DOHH2 (cell line): Measurements from ENCODE around the gene TYR.

Source experiments
- H3F3A ChIP-seq: fragments of 200-600 bp; sonication (generic), shearing (Covaris generic); 2 replicates; pipeline ENCODE4 v1.6.0; 2016; ENCODE audit warnings: antibody characterized with exemption, mild to moderate bottlenecking; ENCODE audit not compliant: control insufficient read depth, insufficient read depth
- H3K27ac ChIP-seq: fragments of 200-600 bp; sonication (generic); 2 replicates; pipeline ENCODE4 v1.5.1; 2014; ENCODE audit warnings: low read depth, mild to moderate bottlenecking, low read length, moderate library complexity
- H3K27me3 ChIP-seq: fragments of 200-600 bp; sonication (generic); 2 replicates; pipeline ENCODE4 v1.6.1; 2014; ENCODE audit warnings: mild to moderate bottlenecking, low read length, mixed read lengths; ENCODE audit not compliant: control insufficient read depth
- H3K36me3 ChIP-seq: fragments of 200-600 bp; sonication (generic); 2 replicates; pipeline ENCODE4 v1.6.1; 2014; ENCODE audit warnings: mild to moderate bottlenecking, low read length, moderate library complexity, mixed read lengths; ENCODE audit not compliant: control insufficient read depth
- H3K4me1 ChIP-seq: fragments of 200-600 bp; sonication (generic); 2 replicates; pipeline ENCODE4 v1.6.1; 2014; ENCODE audit warnings: mild to moderate bottlenecking, low read length, mixed read lengths; ENCODE audit not compliant: control insufficient read depth
- H3K4me2 ChIP-seq: fragments of 200-600 bp; sonication (generic); 2 replicates; pipeline ENCODE4 v1.6.0; 2014; ENCODE audit warnings: mild to moderate bottlenecking, low read length, moderate library complexity
- H3K4me3 ChIP-seq: fragments of 200-600 bp; sonication (generic); 2 replicates; pipeline ENCODE4 v1.5.1; 2014; ENCODE audit warnings: mild to moderate bottlenecking, low read length, mixed read lengths
- H3K79me2 ChIP-seq: fragments of 200-600 bp; sonication (generic); 2 replicates; pipeline ENCODE4 v1.6.1; 2014; ENCODE audit warnings: mild to moderate bottlenecking, low read length, mixed read lengths; ENCODE audit not compliant: control insufficient read depth
- H3K9me2 ChIP-seq: fragments of 200-600 bp; sonication (generic); replicated peaks from 2 replicates; pipeline ENCODE4 v1.6.1; 2014; ENCODE audit warnings: mild to moderate bottlenecking, low read length, mixed read lengths; ENCODE audit not compliant: control insufficient read depth
- H3K9me3 ChIP-seq: fragments of 200-600 bp; sonication (generic); 2 replicates; pipeline ENCODE4 v1.6.1; 2014; ENCODE audit warnings: antibody characterized with exemption, low read length, mixed read lengths; ENCODE audit not compliant: control insufficient read depth, insufficient read depth
- H4K20me1 ChIP-seq: fragments of 200-600 bp; sonication (generic); 2 replicates; pipeline ENCODE4 v1.6.0; 2014; ENCODE audit warnings: low read depth, mild to moderate bottlenecking, antibody characterized with exemption, low read length, moderate library complexity; ENCODE audit not compliant: control insufficient read depth, insufficient read depth
- EZH2phosphoT487 ChIP-seq: fragments of 200-600 bp; sonication (generic); IDR thresholded peaks from 2 replicates; pipeline ENCODE4 v1.6.1; 2017; ENCODE audit warnings: borderline replicate concordance, mild to moderate bottlenecking, antibody characterized with exemption, low read length, moderate library complexity, mixed read lengths
- TF ChIP-seq, protein P1 (sequence below): fragments of 200-600 bp; sonication (generic); IDR thresholded peaks from one replicate; pipeline ENCODE4 v1.5.1; 2014; ENCODE audit warnings: antibody characterized with exemption, mild to moderate bottlenecking, low read depth, low read length; ENCODE audit not compliant: poor library complexity, severe bottlenecking

TYR gene

DNA sequence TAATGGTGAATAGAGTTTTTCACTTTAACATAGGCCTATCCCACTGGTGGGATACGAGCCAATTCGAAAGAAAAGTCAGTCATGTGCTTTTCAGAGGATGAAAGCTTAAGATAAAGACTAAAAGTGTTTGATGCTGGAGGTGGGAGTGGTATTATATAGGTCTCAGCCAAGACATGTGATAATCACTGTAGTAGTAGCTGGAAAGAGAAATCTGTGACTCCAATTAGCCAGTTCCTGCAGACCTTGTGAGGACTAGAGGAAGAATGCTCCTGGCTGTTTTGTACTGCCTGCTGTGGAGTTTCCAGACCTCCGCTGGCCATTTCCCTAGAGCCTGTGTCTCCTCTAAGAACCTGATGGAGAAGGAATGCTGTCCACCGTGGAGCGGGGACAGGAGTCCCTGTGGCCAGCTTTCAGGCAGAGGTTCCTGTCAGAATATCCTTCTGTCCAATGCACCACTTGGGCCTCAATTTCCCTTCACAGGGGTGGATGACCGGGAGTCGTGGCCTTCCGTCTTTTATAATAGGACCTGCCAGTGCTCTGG, at the start of gene TYR:
TYR (plus strand) TSS at position 185 of the 541 bp plus-strand sequence; CDS start at position 264, 79 bp downstream.
- Histone ChIP-seq H4K20me1 (no peaks in the 10 kb centered on the region), H3K9me3 (no peaks in the 10 kb centered on the region), H3K4me2 (no peak within 1 kb of the TSS), H3K4me3 (no peak within 1 kb of the TSS), H3F3A (no peaks in the 10 kb centered on the region), H3K4me1 (no peaks in the 10 kb centered on the region), H3K36me3 (no peaks in the 10 kb centered on the region), H3K27ac (no peak within 1 kb of the TSS), H3K9me2 (no peaks in the 10 kb centered on the region), H3K79me2 (no peaks in the 10 kb centered on the region), H3K27me3 (no peaks in the 10 kb centered on the region)
- no peak for TF ChIP-seq EZH2phosphoT487
- TF ChIP-seq, protein P1, sequence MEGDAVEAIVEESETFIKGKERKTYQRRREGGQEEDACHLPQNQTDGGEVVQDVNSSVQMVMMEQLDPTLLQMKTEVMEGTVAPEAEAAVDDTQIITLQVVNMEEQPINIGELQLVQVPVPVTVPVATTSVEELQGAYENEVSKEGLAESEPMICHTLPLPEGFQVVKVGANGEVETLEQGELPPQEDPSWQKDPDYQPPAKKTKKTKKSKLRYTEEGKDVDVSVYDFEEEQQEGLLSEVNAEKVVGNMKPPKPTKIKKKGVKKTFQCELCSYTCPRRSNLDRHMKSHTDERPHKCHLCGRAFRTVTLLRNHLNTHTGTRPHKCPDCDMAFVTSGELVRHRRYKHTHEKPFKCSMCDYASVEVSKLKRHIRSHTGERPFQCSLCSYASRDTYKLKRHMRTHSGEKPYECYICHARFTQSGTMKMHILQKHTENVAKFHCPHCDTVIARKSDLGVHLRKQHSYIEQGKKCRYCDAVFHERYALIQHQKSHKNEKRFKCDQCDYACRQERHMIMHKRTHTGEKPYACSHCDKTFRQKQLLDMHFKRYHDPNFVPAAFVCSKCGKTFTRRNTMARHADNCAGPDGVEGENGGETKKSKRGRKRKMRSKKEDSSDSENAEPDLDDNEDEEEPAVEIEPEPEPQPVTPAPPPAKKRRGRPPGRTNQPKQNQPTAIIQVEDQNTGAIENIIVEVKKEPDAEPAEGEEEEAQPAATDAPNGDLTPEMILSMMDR = no peak

DNA sequence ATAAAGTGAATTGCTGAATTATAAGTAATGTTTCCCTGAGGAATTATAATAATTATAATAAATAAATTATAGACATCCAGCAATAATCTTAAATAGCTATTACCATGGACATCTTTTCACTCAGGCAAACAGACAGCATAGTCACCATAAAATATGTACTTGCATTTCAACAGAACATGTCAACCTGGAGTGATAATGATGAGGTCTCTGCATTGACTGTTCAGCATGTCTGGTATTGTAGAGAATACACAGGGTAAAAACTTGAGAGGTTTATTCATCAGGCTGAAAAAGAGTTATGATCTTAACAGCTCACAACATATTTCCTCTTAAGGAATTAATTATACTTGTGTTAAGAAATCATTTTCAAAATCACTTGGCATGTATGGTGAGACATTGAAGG, 41.1 kb upstream of the TYR start:
- Histone ChIP-seq H3K27ac (no peak overlapping the region), H3K36me3 (no peaks in the 10 kb centered on the region), H4K20me1 (no peaks in the 10 kb centered on the region), H3K9me3 (no peaks in the 10 kb centered on the region), H3K4me3 (no peak overlapping the region), H3F3A (no peaks in the 10 kb centered on the region), H3K9me2 (no peaks in the 10 kb centered on the region), H3K79me2 (no peaks in the 10 kb centered on the region), H3K27me3 (no peaks in the 10 kb centered on the region), H3K4me1 (no peaks in the 10 kb centered on the region), H3K4me2 (no peak overlapping the region)
- TF ChIP-seq, protein P1 = no peak
- TF ChIP-seq EZH2phosphoT487 = no peak

DNA sequence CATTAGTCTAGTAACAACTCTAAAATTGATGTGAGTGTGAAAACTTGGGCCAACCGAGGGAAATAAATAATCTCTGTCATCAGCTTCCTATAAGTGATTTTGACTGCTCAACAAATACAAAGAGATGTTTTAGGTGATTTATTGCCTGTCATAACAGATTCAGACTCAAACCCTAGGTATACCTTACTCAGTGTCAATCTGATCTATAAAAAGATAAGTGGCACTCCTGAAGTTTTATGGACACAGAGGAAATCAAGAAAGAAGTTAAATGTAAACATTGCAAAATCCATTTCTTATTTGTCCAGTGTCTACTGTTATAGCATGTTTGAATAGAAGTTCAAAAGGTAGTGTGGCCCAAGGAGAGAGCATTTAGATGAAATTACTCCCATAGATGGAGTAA, 30.4 kb upstream of the TYR start:
- Histone ChIP-seq H3K27me3 (no peaks in the 10 kb centered on the region), H3F3A (no peaks in the 10 kb centered on the region), H4K20me1 (no peaks in the 10 kb centered on the region), H3K79me2 (no peaks in the 10 kb centered on the region), H3K9me3 (no peaks in the 10 kb centered on the region), H3K4me1 (no peaks in the 10 kb centered on the region), H3K9me2 (no peaks in the 10 kb centered on the region), H3K36me3 (no peaks in the 10 kb centered on the region), H3K27ac (no peak overlapping the region), H3K4me3 (no peak overlapping the region), H3K4me2 (no peak overlapping the region)
- no peak for TF ChIP-seq EZH2phosphoT487
- TF ChIP-seq, protein P1 = no peak

DNA sequence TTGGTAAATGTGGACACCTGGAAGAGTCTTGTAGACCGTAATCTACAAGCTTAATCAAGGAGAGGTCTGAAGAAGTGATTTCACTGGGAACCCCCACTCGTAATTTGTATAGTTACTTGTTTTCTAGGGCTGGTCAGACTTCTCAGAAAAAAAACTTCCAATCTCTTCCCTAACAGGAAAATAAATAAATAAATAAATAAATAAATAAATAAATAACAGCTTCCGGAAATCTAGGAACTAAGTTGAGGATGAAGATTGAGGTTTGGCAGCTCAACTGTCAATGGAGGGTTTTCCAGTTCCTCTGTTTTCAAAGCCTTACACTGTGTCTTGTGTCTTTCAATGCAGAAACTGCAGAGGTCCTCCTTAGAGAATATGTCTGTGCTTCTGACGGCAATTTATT, 17.7 kb upstream of the TYR start:
- Histone ChIP-seq H3K9me2 (no peaks in the 10 kb centered on the region), H3K9me3 (no peaks in the 10 kb centered on the region), H3K4me1 (no peaks in the 10 kb centered on the region), H3K27me3 (no peaks in the 10 kb centered on the region), H3K4me2 (no peak overlapping the region), H3K4me3 (no peak overlapping the region), H3F3A (no peaks in the 10 kb centered on the region), H3K27ac (no peak overlapping the region), H4K20me1 (no peaks in the 10 kb centered on the region), H3K79me2 (no peaks in the 10 kb centered on the region), H3K36me3 (no peaks in the 10 kb centered on the region)
- no peak for TF ChIP-seq EZH2phosphoT487
- TF ChIP-seq, protein P1 = no peak
